Stimulated activated CD8-positive, alpha-beta memory T cell treated with anti-CD3 and anti-CD28 coated beads, Interleukin-4, amount 100 ng/mL, for 1 hour (primary cell): ENCODE data around the gene GP5.

Experiments
- DNase-seq, 2 donors: peaks; one replicate each; pipeline ENCODE4 v3.0.0-alpha.2; 2020; ENCODE audit warnings: low read depth in 2 of 2, low spot score in 1 of 2

The GP5 gene

DNA sequence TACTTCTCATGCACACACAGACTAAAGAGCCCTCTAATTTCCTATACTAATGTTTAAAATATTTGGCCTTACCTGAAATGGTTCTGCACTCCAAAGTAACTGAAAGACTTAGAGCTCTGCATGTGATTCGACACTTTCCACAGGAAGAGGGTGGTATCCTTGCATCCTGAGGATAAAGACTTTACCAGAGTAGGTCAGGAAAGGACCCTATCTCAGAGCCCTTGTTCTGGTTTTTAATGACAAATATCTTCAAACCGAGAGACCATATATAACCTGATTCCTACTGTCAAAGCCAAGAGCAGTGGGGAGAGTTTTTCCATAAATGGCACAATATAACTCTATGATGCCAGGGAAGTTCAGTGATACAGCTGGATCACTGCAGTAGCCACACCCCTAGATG lies at the start of gene GP5:
TSS of gene GP5 (minus strand) at position 101 of the 400 bp plus-strand sequence. CDS start 984 bp downstream, outside the sequence.
- DNase-seq: no peak

DNA sequence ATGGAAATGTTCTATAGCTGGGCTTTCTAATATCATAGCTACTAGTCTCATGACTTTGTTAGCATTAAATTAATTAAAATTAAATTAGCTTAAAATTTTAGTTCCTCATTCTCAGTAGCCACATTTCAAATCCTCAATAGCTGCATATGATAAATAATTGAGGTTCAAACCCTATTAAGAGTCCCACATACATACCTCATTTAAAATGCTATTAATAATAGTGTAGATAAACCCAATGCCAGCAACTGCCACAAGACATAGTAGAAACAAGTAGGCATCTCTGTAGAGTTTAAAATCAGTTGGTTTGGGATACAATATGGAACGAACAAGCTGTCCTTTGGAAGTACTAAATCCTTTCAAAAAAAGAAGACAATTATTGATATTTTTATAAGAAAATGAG lies 48.6 kb upstream of the GP5 start:
- no peak for DNase-seq

- DNase-seq: no peak
Observed at GRCh38 chr3:194447161-194447560, 48.1 kb upstream of the GP5 start.

DNA sequence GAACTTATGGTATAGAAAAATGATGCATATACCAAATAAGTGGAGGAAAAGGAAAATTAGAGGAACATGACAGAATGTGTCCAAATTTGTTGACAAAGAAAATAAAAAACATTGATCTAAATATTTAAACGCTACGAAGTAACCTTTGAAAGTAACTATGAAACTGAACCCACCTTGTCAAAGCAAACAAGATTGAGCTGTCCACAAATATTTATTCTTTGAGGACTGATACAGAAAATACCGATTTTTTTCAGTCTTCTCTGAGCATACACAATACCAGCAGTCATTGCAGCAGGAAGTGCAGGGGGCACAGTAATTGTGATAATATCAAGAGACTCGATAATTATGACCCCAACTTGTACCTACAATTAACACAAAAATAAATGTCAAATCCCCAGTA lies 47.7 kb upstream of the GP5 start:
- DNase-seq: no peak

- no peak for DNase-seq
Observed at GRCh38 chr3:194446172-194446571, 47.1 kb upstream of the GP5 start.

DNA sequence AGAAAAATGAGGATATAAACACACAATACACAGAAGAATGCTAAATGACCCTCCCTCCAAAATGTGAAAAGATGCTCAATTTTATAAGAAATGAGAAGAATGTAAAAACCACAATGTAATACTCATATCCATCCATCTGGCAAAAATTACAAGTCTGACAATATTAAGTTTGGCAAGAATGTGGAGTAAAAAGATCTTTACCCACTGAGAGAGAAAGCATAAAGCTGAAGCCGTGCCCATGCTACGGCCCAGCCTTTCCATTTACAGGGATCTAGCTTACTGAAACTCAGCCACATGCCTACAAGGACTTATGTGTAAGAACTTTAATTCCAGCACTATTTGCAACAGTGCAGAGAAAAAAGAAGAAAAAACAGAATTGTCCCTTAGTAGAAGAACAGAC lies 44.8 kb upstream of the GP5 start:
- no peak for DNase-seq

- no peak for DNase-seq
Observed at GRCh38 chr3:194440756-194441155, 41.7 kb upstream of the GP5 start.

DNA sequence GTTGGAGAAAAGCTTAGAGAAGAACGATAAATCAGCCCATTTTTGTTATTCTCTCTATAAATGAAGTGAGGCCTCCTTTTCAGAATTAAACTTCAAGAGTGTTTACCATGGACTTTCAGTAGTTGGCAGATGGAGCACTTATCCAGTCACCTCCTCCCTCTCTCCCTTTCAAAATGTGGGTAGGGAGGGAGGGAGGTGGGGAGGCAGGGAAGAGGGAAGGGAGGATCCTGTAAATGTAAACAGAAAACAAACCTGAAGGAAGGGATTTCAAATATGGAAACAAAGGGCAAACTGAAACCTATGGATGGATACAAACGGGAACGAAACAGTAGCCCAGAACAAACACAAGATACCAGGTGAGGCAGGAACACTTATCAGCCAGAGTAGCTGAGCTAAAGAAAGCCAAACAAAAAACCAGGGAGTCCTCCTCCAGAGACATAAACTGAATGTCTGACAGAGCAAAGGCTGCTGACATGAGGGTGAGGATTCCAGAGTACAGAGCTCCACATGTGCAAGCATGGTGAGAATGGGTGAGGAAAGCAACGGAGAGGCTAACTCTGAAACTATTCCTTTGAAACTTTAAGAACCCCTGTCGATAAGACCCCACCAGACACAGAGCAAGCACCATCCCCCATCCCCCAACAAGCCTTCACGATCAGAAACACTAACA lies 41.0 kb upstream of the GP5 start:
- no peak for DNase-seq

DNA sequence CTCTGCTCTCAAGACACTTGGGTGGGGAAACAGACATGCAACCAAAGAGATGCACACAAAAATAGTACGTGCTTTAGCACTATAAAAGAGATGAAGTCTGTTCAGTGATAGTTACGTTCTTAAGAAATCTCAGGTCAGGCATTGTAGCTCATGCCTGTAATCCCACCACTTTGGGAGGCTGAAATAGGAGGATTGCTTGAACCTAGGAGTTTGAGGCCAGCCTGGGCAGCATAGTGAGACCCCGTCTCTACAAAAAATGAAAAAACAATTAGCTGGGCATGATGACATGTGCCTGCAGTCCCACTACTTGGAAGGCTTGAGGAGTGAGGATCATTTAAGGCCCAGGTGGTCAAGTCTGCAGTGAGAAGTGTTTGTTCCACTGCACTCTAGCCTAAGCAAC lies 35.4 kb upstream of the GP5 start:
- DNase-seq: no peak

- no peak for DNase-seq
Observed at GRCh38 chr3:194431554-194431953, 32.5 kb upstream of the GP5 start.

DNA sequence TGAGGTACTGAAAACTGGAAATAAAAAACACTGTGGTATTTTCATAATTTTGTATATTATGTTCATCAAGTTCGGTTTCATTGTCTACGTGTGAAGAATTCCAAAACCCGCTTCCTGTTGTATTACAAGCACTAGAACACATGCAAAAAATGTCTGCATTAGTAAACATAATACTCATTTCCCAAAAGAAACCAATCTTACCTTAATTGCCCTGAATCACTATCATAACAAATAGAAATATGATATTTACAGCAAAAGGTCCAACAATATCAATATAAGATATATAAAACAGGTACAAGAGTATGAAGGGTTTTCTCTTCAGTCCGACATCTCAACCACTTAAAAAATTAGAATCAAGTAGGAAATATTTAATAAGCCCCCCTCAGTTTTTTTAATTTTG lies 26.3 kb upstream of the GP5 start:
- no peak for DNase-seq

DNA sequence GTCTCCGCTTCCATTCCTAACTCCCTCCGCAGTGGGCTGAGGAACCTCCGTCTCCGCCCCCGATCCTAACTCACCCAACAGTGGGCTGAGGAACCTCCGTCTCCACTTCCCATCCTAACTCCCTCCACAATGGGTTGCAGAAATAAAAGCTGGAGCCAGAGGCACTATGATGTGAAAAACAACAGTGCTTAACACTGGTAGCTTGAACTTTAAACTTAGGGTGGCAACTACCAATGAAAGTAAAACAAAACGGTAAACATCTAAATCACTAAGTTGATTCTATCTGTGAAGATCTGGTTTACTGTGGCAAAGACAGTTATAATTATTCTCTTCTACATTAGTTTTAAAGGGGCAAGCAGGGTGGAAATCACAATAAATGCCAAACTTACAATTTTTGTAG lies 25.9 kb upstream of the GP5 start:
- DNase-seq: no peak

GRCh38 chr3:194424373-194424772 lies 25.3 kb upstream of the GP5 start:
- DNase-seq: no peak

DNA sequence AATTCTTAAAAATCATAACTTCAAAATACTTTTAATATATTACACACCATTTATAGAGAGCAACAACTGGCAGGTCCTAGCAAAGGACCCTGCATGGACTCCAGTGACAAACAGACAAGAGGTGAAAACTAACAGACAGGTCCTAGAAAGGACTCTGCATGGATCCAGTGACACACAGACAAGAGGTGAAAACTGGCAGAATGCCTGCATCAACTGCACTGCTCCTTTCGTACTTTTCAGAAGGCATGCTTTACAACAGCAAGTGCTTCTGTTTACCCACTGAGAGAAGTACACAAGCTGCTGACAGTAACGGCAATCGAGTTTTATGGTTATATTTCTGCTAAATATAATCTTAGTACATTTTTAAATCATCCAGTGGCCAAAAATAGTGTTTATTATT lies 24.3 kb upstream of the GP5 start:
- DNase-seq: no peak

- DNase-seq: no peak
Observed at GRCh38 chr3:194422188-194422587, 23.1 kb upstream of the GP5 start.

DNA sequence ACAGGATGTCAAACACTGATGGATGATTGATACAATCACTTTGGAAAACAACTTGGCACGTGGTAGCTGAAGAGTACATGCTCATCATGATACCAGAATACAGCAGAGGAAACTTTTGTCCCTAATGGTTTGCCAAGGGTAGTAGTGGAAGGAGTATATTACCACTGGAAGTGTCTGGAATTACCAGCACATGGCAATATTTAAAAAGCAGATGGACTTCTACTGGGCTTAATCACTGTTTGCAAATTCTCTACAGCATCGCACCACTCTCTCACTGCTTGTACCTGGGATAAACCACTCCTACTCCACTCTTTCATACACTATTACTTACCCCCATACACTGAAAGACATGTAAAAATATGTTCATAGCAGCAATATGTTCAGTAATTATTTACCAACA lies 19.6 kb upstream of the GP5 start:
- no peak for DNase-seq

DNA sequence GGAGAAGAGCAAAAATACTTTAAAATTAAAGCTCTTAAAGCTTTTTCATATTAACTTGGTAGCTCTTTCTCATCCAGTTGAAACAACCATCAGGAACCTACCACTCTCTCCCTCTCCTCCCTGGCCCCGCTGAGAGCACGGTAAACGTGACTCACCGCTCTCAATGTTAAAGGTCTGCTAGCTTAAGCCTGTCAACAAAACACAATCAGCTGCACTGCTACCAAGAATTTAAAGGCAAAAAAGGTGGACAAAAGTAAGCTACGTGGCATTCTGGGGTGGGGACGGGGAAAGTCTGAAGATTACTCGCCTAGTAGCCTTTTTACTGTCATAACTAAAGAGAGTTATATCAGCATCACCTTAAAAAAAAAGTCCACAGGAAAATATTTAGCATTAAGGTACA lies 8.4 kb upstream of the GP5 start:
- DNase-seq: no peak

GRCh38 chr3:194405766-194406165 lies 6.7 kb upstream of the GP5 start:
- no peak for DNase-seq

DNA sequence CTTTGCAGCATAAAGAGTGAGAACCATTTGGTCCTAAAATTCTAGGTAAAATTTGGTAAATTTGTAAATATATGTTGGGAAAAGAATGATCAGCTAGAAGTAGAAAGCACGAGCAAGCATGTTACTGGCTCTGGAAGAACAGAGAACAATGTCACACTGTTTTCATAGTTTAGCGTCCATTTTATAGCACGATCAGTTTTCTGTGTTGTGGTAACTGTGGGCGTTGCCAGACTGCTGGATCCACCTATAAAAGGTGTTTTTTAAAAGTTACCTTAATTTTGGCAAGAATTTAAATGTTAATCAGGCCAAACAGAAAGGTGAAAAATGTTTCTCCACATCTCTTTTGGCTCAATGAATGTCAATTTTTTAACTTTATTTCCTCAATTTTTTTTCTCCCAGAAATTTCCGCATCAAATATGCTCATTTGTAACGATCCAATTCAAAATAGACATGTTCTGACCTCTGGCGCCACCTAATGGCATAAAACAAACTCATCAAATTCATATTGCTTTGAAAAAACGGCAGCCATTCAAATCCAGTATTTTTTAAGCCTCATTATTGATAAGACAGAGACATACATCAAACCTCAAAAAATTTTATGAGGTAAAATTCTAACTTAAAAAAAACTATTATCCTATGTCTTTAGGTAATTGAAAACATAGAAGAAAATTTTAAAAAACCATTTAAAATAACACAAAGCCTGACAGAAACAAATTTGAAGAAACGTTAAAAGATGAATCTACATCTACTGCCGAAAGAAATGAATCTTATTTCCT lies 5.5 kb upstream of the GP5 start:
- no peak for DNase-seq

DNA sequence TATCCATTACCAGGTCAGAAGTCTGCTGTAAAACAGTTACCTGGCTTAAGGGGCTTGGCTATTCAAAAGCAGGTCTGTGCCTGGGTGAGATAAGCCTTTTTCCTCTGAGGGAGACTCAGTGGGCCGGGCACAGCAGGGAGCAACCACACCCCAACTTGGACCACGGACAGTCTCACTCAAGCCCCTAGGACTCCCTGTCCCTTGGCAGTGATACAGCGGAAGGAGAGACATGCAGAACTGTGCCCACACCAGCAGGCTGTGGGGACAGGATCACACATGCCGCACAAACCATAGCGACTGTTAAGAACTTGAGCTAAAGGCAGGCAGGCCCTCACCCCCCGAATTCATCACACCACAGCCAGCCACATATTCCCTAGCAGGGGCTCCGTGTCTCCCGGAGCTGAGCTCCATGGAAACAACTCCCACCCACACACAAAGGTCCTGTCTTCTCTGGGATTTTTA lies 2.8 kb upstream of the GP5 start:
- DNase-seq: no peak

DNA sequence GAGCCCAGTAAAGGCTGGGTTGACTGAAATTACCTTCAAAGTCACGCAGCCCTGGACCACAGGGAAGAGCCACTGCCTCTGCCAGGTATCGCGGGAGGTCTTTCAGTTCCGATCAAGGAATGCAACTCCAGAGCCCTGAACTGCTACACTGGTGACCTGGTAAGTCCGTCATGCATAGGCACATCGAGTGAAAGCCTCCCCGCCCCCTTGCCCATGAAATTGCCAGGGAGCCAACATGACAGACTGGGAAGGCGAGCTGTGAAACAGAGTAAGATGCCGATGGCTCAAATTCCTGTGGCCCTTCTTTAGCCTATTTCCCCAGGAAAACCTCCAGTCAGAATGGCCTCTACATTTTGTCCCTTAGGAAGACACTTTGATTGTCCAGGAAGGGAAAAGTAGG lies 2.3 kb upstream of the GP5 start:
- no peak for DNase-seq

- DNase-seq: no peak
Observed at GRCh38 chr3:194399874-194400411, 877 bp upstream of the GP5 start.
